SK-N-SH treated with all-trans-retinoic acid at 6 μM for 48 hours (cell line): ENCODE data around the gene JOSD1.

Experiments used
- TOX ChIP-seq: fragments of 250-450 bp; sonication (Bioruptor Pico); IDR thresholded peaks from 2 replicates; pipeline ENCODE4 v1.8.0; 2021; ENCODE audit warnings: mild to moderate bottlenecking, moderate library complexity, borderline replicate concordance
- ZFP3 ChIP-seq: fragments of 250-450 bp; sonication (Bioruptor Pico); IDR thresholded peaks from 2 replicates; pipeline ENCODE4 v1.5.0; 2020; ENCODE audit warnings: mild to moderate bottlenecking, moderate library complexity
- ZNF565 ChIP-seq: fragments of 450-650 bp; formaldehyde crosslinking; conservative IDR thresholded peaks from 2 replicates; pipeline ENCODE4 v1.5.0; 2020; ENCODE audit warnings: low read depth, mild to moderate bottlenecking, moderate library complexity

DNA sequence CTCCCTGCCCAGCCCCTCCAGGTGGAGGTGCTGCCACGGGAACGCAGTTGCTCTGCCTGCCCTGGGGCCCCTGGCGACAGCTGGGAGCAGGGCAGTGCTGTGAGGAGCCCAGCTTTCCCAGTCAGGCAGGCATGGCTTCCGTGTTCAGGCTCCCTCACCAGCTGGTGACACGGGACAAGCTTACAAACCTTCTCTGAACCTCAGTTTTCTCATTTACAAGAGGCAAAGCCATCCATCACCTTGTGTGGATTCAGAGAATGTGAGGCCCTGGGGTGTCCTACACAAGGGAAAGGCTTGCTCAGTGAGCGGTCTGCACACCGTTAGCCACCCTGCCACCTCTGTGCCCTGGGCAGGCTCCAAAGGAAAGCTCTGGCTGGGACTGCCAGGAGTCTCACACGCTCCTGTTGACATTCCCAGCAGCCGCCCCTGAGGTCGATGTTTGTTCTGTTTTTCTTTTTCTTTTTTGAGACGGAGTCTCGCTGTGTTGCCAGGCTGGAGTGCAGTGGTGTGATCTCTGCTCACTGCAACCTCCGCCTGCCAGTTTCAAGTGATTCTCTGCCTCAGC is 31.6 kb upstream of the JOSD1 start:
- TF ChIP-seq TOX (CRISPR knock-in tag) = no peak
- no peak for TF ChIP-seq ZNF565
- TF ChIP-seq ZFP3 (CRISPR knock-in tag) = no peak
